GM12891 (cell line): Measurements from ENCODE around the gene COL4A2.

ENCODE experiments used
- PAX5 ChIP-seq: IDR thresholded peaks from 2 replicates; pipeline ENCODE4 v1.6.1; 2011; ENCODE audit warnings: low read length, moderate library complexity, mild to moderate bottlenecking; ENCODE audit not compliant: insufficient read depth, severe bottlenecking
- POLR2A ChIP-seq: IDR thresholded peaks from 2 replicates; pipeline ENCODE4 v1.6.1; 2011; ENCODE audit warnings: low read depth, low read length, control low read depth
- POLR2AphosphoS5 ChIP-seq: IDR thresholded peaks from 2 replicates; pipeline ENCODE4 v1.6.1; 2011; ENCODE audit warnings: low read depth, low read length, control low read depth
- POU2F2 ChIP-seq: IDR thresholded peaks from 2 replicates; pipeline ENCODE4 v1.6.1; 2011; ENCODE audit warnings: low read depth, mild to moderate bottlenecking, control low read depth, low read length, moderate library complexity
- SPI1 ChIP-seq: IDR thresholded peaks from 2 replicates; pipeline ENCODE4 v1.6.1; 2011; ENCODE audit warnings: low read depth, low read length, control low read depth
- TAF1 ChIP-seq: IDR thresholded peaks from 2 replicates; pipeline ENCODE4 v1.6.1; 2011; ENCODE audit warnings: low read depth, low read length, control low read depth

DNA sequence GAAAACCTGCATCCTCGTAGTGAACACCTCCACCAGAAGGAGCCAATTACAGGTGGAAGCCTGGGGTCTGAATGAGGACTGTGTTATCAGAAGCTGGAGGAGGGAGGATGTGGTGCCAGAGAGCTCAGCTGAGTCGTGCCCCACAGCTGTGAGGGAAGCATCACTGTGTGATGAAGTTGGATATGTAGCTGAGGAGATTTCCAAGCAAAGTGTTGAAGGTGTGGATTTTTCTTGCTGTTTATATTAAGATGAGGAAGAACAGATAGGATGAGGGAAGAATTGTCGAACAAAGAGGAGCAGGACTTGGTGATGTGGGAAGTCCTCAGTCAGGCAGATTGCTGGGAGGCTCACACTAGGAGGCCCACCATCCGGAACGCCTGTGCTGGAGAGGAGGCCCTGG is 250.0 kb downstream of the COL4A2 start:
- TF ChIP-seq POLR2A = no peak
- no peak for TF ChIP-seq POLR2AphosphoS5
- TF ChIP-seq PAX5 = no peak
- TF ChIP-seq POU2F2 = no peak
- TF ChIP-seq TAF1 = no peak
- TF ChIP-seq SPI1 = no peak
